ENCODE results near the gene GLI3. TPM values are rescaled to one million over a fixed set of nuclear protein-coding genes. Genes with fewer than 3 reads are reported as not detected.

The GLI3 gene
- total RNA-seq, 4 donors from 2014 or later = 16.5 to 105 (median 22.6) TPM

DNA sequence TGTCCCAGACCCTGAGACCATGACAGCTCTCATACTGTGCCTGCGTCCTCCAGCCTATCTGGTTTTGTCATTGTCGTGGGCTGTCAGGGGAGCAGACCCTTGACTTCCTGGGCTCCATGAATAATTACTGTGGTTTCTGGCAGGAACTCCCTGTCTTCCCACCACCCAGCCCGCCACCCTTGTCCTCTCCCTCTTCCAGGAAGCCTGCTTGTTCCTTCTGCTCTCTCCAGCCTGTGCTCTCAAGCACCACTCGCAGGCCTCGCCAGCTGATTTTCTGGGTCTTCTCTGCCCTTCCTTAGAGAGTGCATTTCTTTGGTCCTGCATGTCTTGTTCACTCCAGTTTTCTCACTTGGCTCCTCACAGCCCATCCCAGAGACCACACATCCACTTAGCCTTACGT, 309.6 kb downstream of the GLI3 start:
- Histone ChIP-seq H3K27ac (no peak overlapping the region), H3K4me3 (no peak overlapping the region), H3K9me3 (no peaks in the 10 kb centered on the region), H3K4me1 (no peaks in the 10 kb centered on the region), H3K27me3 (no peaks in the 10 kb centered on the region), H3K36me3 (no peaks in the 10 kb centered on the region)
- TF ChIP-seq POLR2A (IDR thresholded peaks at IDR 0.05) (no peak), CTCF (IDR thresholded peaks at IDR 0.05) (no peak)
- intact Hi-C loops (cut with DNase I; ENCODE audit: low total_unique reads) = no loop called here
- no peak for DNase-seq

GRCh38 chr7:41925946-41926345, 311.1 kb downstream of the GLI3 start:
- no peaks in the 10 kb centered on the region for H3K36me3 ChIP-seq
- no peak for TF ChIP-seq POLR2A (IDR thresholded peaks at IDR 0.05)
- TF ChIP-seq CTCF (IDR thresholded peaks at IDR 0.05) = no peak
- H3K27me3 ChIP-seq = no peaks in the 10 kb centered on the region
- intact Hi-C loops (cut with DNase I; ENCODE audit: low total_unique reads) = no loop called here
- H3K9me3 ChIP-seq = no peaks in the 10 kb centered on the region
- H3K4me1 ChIP-seq = no peaks in the 10 kb centered on the region
- no peak for DNase-seq
- no peak overlapping the region for H3K27ac ChIP-seq
- H3K4me3 ChIP-seq = no peak overlapping the region

- no peak for DNase-seq
- Histone ChIP-seq H3K4me1 (no peaks in the 10 kb centered on the region), H3K36me3 (no peaks in the 10 kb centered on the region), H3K27ac (no peak overlapping the region), H3K4me3 (no peak overlapping the region), H3K9me3 (no peaks in the 10 kb centered on the region), H3K27me3 (no peaks in the 10 kb centered on the region)
- intact Hi-C loops (cut with DNase I; ENCODE audit: low total_unique reads) = no loop called here
- TF ChIP-seq POLR2A (IDR thresholded peaks at IDR 0.05) (no peak), CTCF (IDR thresholded peaks at IDR 0.05) (no peak)
Observed at GRCh38 chr7:41924796-41925195, 312.2 kb downstream of the GLI3 start.

DNA sequence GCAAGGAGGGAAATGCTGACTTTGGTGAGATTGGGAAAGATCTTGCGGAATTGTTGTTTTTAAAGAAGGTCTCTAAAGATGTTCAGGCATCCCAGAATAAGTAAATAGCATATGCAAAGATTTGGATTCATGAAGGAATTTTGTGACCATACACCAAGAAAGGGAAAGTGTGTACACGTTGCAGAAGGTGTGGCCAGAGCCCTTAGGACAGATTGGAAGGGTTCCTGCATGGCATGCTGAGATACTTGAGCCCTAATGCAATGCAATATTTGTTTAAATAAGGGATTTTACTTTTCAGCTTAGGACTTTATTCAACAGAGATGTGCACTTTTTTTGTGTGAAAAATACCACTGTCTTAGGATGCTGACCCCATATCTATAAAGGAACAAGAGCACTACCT, 314.6 kb downstream of the GLI3 start:
- Histone ChIP-seq H3K27ac (no peak overlapping the region), H3K4me3 (no peak overlapping the region), H3K36me3 (no peaks in the 10 kb centered on the region), H3K4me1 (no peaks in the 10 kb centered on the region), H3K27me3 (no peaks in the 10 kb centered on the region), H3K9me3 (no peaks in the 10 kb centered on the region)
- no peak for DNase-seq
- TF ChIP-seq CTCF (IDR thresholded peaks at IDR 0.05) (no peak), POLR2A (IDR thresholded peaks at IDR 0.05) (no peak)
- intact Hi-C loops (cut with DNase I; ENCODE audit: low total_unique reads) = no loop called here

- H3K27ac ChIP-seq = peak overlapping the region; percentile 5 to 14
- H3K36me3 ChIP-seq = no peaks in the 10 kb centered on the region
- H3K27me3 ChIP-seq = no peaks in the 10 kb centered on the region
- TF ChIP-seq POLR2A (IDR thresholded peaks at IDR 0.05) (no peak), CTCF (IDR thresholded peaks at IDR 0.05) (no peak)
- no peaks in the 10 kb centered on the region for H3K4me1 ChIP-seq
- no peaks in the 10 kb centered on the region for H3K9me3 ChIP-seq
- no peak overlapping the region for H3K4me3 ChIP-seq
- DNase-seq = no peak
- intact Hi-C loops (cut with DNase I; ENCODE audit: low total_unique reads) = no loop called here
Observed at GRCh38 chr7:41921453-41921981, 315.5 kb downstream of the GLI3 start.
